Spleen (tissue), 11 donors: ENCODE data around the gene ZNF524. TPM values are rescaled to one million over a fixed set of nuclear protein-coding genes. Genes with fewer than 3 reads are reported as not detected.

Source experiments
- DNase-seq: peaks from one replicate; pipeline ENCODE4 v3.0.0-alpha.2; 2020
- H3K27ac ChIP-seq, 8 donors: fragments of 200-600 bp; sonication (generic) in 7 of 8; 1 replicate in 4 of 8; 2 replicates in 4 of 8; pipeline versions ENCODE4 v1.5.0 to v1.8.0; 2016 to 2021; ENCODE audit warnings: inconsistent platforms in 4 of 8, mild to moderate bottlenecking in 4 of 8, moderate library complexity in 1 of 8
- H3K27me3 ChIP-seq, 7 donors: fragments of 200-600 bp; sonication (generic) in 6 of 7; replicated peaks in 1 of 7; 1 replicate in 4 of 7; 2 replicates in 3 of 7; pipeline versions ENCODE4 v1.5.0 to v1.8.0; 2016 to 2021; ENCODE audit warnings: inconsistent platforms in 3 of 7, mild to moderate bottlenecking in 1 of 7
- H3K36me3 ChIP-seq, 6 donors: fragments of 200-600 bp; sonication (generic) in 5 of 6; 1 replicate in 4 of 6; 2 replicates in 2 of 6; pipeline versions ENCODE4 v1.5.0 to v1.8.0; 2016 to 2021; ENCODE audit warnings: inconsistent platforms in 2 of 6
- H3K4me1 ChIP-seq, 6 donors: fragments of 200-600 bp; sonication (generic) in 5 of 6; 1 replicate in 3 of 6; 2 replicates in 3 of 6; pipeline versions ENCODE4 v1.5.0 to v1.8.0; 2016 to 2021; ENCODE audit warnings: inconsistent platforms in 3 of 6
- H3K4me3 ChIP-seq, 8 donors: fragments of 200-600 bp; sonication (generic) in 7 of 8; 1 replicate in 4 of 8; 2 replicates in 4 of 8; pipeline versions ENCODE4 v1.5.0 to v1.8.0; 2016 to 2021; ENCODE audit warnings: inconsistent platforms in 4 of 8, mild to moderate bottlenecking in 4 of 8, moderate library complexity in 2 of 8
- H3K9me3 ChIP-seq, 8 donors: fragments of 200-600 bp; sonication (generic) in 7 of 8; 1 replicate in 4 of 8; 2 replicates in 4 of 8; pipeline versions ENCODE4 v1.5.0 to v1.8.0; 2016 to 2021; ENCODE audit warnings: inconsistent platforms in 4 of 8
- POLR2A ChIP-seq, 3 donors: fragments of 450-650 bp; IDR thresholded peaks; one replicate each; pipeline ENCODE4 v1.5.1; 2017; ENCODE audit warnings: antibody characterized with exemption in 3 of 3, mild to moderate bottlenecking in 1 of 3
- POLR2AphosphoS5 ChIP-seq, 3 donors: sonication (generic); formaldehyde crosslinking; IDR thresholded peaks; one replicate each; pipeline ENCODE4 v1.5.1; 2017; ENCODE audit warnings: antibody characterized with exemption in 3 of 3
- WGBS, 5 donors: extraction: QIAGEN DNeasy Blood & Tissue Kit in 3 of 5; methylation state at CpG; one replicate each; pipeline versions ENCODE4 v1.1.5 to v1.1.7; 2013 to 2018; 5-methylcytosine and 5-hydroxymethylcytosine counted together
- intact Hi-C: fragments of 100-400 bp; cut with DNase I; formaldehyde crosslinking; loops from one replicate; pipeline ENCODE4 v1.15.0; 2023; ENCODE audit warnings: low total_unique reads
- polyA plus RNA-seq, 3 donors: library from polyadenylated mRNA; stranded (reverse); fragments of 200-250 nt; gene quantifications; one replicate each; pipeline ENCODE4 v1.2.1, GENCODE V29; 2013
- total RNA-seq, 7 donors: library from RNA; depleted of rRNA in 3 of 7; stranded (reverse); fragments of >200 nt in 3 of 7; fragmentation: NEBNext Ultra II Directional in 4 of 7; extraction: Animal tissue kit (Norgen Biotek cat#: 25700) in 4 of 7; gene quantifications; one replicate each; pipeline versions ENCODE4 v1.1.0 to v1.2.1, GENCODE V29; 2016 to 2021
- TF ChIP-seq, protein P1 (sequence below), 11 experiments: fragments of 200-600 bp in 7 of 11; fragments of 450-650 bp in 4 of 11; sonication (generic) in 4 of 11; IDR thresholded peaks in 8 of 11; conservative IDR thresholded peaks in 3 of 11; 1 replicate in 7 of 11; 2 replicates in 4 of 11; pipeline versions ENCODE4 v1.4.0 to v1.8.0; 2016 to 2021; ENCODE audit warnings: antibody characterized with exemption in 11 of 11, inconsistent platforms in 4 of 11, mild to moderate bottlenecking in 1 of 11
- donor health status: healthy with polysubstance abuse.
- donor health status: DM: no; HTN: no; CAD: no; lungs with moderate emphysema.
- donor health status: DM: no; HTN: no; CAD: no.
- donor health status: Bipolar disorder and iron deficiency.
- donor health status: healthy.
- donor health status: DM: no; HTN: no; CAD: no.
- donor health status: DM: yes; HTN: yes; CAD: no.

ZNF524 gene
- total and polyA plus RNA-seq, 10 donors = 19.7 to 57.8 (median 30.2) TPM

DNA sequence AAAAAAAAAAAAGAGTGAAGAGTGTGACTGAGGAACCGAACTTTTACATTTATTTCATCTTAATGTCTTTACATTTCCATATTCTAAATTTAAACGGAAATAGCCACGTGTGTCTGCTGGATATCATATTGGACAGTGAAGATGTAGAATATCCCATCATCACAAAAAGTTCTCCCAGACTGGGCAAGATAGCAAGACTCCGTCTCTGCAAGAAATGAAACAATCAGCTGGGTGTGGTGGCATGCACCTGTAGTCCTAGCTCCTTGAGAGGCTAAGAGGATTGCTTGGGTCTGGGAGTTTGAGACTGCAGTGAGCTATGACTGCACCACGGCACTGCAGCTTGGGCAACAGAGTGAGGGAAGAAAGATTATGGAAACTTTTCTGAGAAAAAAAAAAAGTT lies 23.3 kb upstream of the ZNF524 start:
- intact Hi-C loops = no loop called here
- H3K27ac ChIP-seq = no peak overlapping the region
- peaks cover 0 to 4% (median 0%) of the 10 kb centered on the region in 8 donors for H3K9me3 ChIP-seq
- no peak overlapping the region for H3K4me3 ChIP-seq
- no peak for TF ChIP-seq POLR2AphosphoS5 (IDR thresholded peaks at IDR 0.05)
- TF ChIP-seq, protein P1, sequence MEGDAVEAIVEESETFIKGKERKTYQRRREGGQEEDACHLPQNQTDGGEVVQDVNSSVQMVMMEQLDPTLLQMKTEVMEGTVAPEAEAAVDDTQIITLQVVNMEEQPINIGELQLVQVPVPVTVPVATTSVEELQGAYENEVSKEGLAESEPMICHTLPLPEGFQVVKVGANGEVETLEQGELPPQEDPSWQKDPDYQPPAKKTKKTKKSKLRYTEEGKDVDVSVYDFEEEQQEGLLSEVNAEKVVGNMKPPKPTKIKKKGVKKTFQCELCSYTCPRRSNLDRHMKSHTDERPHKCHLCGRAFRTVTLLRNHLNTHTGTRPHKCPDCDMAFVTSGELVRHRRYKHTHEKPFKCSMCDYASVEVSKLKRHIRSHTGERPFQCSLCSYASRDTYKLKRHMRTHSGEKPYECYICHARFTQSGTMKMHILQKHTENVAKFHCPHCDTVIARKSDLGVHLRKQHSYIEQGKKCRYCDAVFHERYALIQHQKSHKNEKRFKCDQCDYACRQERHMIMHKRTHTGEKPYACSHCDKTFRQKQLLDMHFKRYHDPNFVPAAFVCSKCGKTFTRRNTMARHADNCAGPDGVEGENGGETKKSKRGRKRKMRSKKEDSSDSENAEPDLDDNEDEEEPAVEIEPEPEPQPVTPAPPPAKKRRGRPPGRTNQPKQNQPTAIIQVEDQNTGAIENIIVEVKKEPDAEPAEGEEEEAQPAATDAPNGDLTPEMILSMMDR (IDR thresholded peaks at IDR 0.05 in 8 of 11, conservative IDR thresholded peaks at IDR 0.05 in 3 of 11) = no peak
- no peak for TF ChIP-seq POLR2A (IDR thresholded peaks at IDR 0.05)
- DNase-seq = no peak
- peaks cover 5 to 25% (median 18%) of the 10 kb centered on the region in 6 donors for H3K4me1 ChIP-seq
- no peaks in the 10 kb centered on the region for H3K27me3 ChIP-seq
- WGBS, 5 donors = 88 to 93% (median 90%) methylated on average over 5 of the region's 5 CpGs
- peaks cover 0 to 29% (median 20%) of the 10 kb centered on the region in 6 donors for H3K36me3 ChIP-seq

DNA sequence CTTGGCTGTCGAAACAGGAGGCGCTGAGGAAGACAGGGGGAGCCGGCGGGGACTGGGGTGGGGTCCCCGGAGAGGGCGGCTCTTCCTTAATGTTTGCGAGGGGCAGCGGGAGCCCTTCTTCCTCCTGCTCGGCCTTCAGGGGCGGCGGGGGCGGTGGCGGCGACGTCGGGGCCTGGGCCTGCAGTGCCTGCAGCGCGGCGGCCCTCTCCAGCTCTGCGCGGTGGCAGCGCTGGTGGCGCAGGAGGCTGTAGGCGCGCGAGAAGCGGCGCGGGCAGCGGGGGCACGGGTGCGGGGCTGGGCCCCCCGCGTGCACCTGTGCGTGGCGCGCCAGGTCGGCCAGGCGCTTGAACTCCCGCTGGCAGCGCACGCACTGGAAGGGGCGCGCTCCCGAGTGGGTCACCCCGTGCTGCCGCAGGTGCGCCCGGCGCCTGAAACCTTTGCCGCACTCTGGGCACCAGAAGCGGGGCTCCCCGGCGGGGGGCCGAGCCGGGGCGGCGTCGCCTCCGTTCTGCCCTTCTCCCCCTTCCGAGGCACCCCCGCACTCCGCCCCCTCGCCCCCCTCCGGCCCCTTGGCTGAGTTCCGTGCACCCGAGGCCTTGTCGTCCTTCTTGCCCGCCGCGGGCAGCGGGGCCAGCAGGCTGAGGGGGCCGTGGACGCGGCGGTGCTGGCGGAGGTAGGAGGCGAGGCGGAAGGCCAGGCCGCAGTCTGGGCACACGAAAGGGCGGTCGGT lies 21.9 kb upstream of the ZNF524 start:
- Histone ChIP-seq H3K9me3 (peaks cover 0 to 4% (median 0%) of the 10 kb centered on the region in 8 donors), H3K27me3 (no peaks in the 10 kb centered on the region), H3K27ac (no peak overlapping the region), H3K4me3 (no peak overlapping the region), H3K36me3 (peaks cover 0 to 29% (median 20%) of the 10 kb centered on the region in 6 donors), H3K4me1 (peaks cover 5 to 27% (median 20%) of the 10 kb centered on the region in 6 donors)
- TF ChIP-seq POLR2A (IDR thresholded peaks at IDR 0.05) (no peak), POLR2AphosphoS5 (IDR thresholded peaks at IDR 0.05) (no peak)
- TF ChIP-seq, protein P1 (IDR thresholded peaks at IDR 0.05 in 8 of 11, conservative IDR thresholded peaks at IDR 0.05 in 3 of 11) = no peak
- WGBS, 5 donors = 93 to 96% (median 95%) methylated on average over 47 to 83 of the region's 83 CpGs
- intact Hi-C loops = no loop called here
- no peak for DNase-seq

DNA sequence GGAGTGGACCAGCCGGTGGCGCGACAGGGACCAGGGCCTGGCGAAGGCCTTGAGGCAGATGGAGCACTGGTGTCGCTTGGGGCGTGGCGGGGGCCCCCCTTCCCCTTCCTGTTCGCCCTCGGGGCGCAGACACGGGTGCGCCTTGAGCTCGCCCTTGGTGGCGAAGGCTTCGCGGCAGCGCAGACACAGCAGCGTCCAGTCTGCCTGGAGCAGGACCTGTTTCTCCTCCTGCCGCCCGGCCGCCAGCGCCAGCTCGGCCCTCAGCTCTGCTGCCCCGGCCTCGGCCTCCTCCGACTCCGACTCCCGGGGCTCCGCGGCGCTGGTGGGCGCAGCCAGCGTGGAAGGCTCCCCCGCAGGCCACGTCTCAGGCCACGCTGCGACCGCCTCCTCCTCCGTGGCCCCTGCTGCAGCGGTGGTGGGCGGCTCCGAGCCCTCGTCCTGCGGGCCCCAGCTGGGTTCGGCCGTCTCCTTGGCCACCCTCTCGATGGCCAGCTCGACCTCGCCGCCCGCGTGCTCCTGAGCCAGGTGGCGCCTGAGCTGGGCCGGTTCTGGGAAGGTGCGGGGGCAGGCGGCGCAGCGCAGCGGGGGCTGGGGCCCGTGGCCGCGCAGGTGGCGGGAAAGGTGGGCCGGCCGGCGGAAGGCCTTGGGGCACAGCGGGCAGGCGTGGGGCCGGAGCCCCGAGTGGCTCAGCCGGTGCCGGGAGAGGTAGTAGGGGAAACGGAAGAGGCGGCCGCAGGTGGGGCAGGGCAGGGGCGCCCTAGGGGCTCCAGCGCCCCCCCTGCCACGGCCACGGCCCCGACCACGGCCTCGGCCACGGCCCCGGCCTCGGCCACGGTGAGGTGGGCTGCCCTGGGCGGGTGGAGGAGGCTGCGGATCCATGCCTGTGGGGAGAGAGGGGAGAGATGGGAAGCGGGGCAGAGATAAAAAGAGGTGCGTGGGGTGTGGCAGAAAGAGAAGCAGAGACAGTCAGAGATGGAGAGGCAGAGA lies 21.0 kb upstream of the ZNF524 start:
- H3K4me1 ChIP-seq = peaks cover 5 to 27% (median 20%) of the 10 kb centered on the region in 6 donors
- peak overlapping the region in 2 of 8 donors; percentile 88 for H3K27ac ChIP-seq
- peak overlapping the region in 2 of 8 donors; percentile 71 to 77 for H3K4me3 ChIP-seq
- intact Hi-C loops = no loop called here
- 91 to 96% (median 94%) methylated on average over 69 to 90 of the region's 90 CpGs for whole genome bisulfite sequencing, 5 donors
- peaks cover 0 to 29% (median 20%) of the 10 kb centered on the region in 6 donors for H3K36me3 ChIP-seq
- H3K27me3 ChIP-seq = no peaks in the 10 kb centered on the region
- DNase-seq = no peak
- peaks cover 0 to 4% (median 0%) of the 10 kb centered on the region in 8 donors for H3K9me3 ChIP-seq
- no peak for TF ChIP-seq POLR2A (IDR thresholded peaks at IDR 0.05)
- peak in 1 of 3 donors; percentile 20 for TF ChIP-seq POLR2AphosphoS5 (IDR thresholded peaks at IDR 0.05)

DNA sequence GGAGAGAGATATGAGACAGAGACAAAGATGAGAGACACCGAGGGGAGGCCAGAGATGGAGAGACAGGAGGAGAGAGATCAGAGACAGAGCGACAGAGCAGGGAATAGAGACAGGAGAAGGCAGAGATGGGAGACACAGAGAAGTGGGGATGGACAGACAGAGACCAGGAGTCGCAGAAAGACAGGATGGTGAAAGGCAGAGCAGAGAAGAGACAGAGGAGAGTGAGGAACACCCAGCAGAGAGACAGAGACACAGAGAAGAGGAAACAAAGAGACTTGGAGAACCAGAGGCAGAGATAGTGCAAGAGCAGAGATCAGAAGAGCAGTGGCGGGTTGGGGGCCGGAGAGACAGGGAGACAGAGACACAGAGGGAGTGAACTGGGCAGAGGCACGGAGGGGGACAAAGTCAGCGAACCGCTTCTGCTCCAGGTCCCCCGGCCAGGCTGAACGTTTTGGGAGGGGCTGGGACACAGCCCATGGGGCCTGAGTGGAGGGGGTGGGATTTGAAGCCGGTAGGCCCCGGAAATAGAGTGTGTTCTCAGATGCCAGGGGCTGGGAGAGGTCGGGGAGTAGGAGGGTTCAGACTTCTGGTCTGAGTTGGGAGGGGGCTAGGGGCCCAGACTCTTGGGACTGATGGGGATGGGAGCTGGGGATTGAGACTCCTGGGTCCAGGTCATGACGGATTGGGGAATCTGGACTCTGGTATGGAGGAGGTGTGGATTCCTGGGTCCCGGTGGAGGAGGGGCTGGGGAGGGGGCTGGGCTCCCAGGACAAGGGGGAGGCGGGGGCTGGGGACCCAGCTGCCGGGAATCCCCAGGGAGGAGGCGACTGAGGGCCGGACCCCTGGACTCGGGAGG lies 20.1 kb upstream of the ZNF524 start:
- H3K36me3 ChIP-seq = peaks cover 0 to 29% (median 20%) of the 10 kb centered on the region in 6 donors
- TF ChIP-seq, protein P1 (IDR thresholded peaks at IDR 0.05 in 8 of 11, conservative IDR thresholded peaks at IDR 0.05 in 3 of 11) = no peak
- TF ChIP-seq POLR2AphosphoS5 (IDR thresholded peaks at IDR 0.05) (no peak), POLR2A (IDR thresholded peaks at IDR 0.05) (no peak)
- DNase-seq = no peak
- H3K4me3 ChIP-seq = peak overlapping the region; percentile 44 to 77 (median 66)
- no peaks in the 10 kb centered on the region for H3K27me3 ChIP-seq
- 14 to 19% (median 16%) methylated on average over 16 to 20 of the region's 20 CpGs for WGBS, 5 donors
- H3K9me3 ChIP-seq = peaks cover 0 to 4% (median 0%) of the 10 kb centered on the region in 8 donors
- H3K27ac ChIP-seq = peak overlapping the region; percentile 60 to 88 (median 84)
- intact Hi-C loops = no loop called here
- peaks cover 5 to 27% (median 20%) of the 10 kb centered on the region in 6 donors for H3K4me1 ChIP-seq
